Neural cell (in vitro differentiated cells): ENCODE measurements around the gene USP16. TPM values are rescaled to one million over a fixed set of nuclear protein-coding genes. Genes with fewer than 3 reads are reported as not detected.

Source experiments
- H2AFZ ChIP-seq: fragments of 200-600, 300-800 bp; sonication (generic), shearing (Covaris generic); 2 replicates; pipeline ENCODE4 v1.6.0; 2014; ENCODE audit warnings: low read depth, mild to moderate bottlenecking, antibody characterized with exemption, low read length, moderate library complexity
- H3F3A ChIP-seq: fragments of 200-600 bp; shearing (Covaris generic); 2 replicates; pipeline ENCODE4 v1.6.1; 2016; ENCODE audit warnings: mild to moderate bottlenecking, moderate library complexity, mixed read lengths, antibody characterized with exemption, low read length; ENCODE audit not compliant: insufficient read depth, poor library complexity, severe bottlenecking
- H3K27ac ChIP-seq: fragments of 200-600, 300-800 bp; sonication (generic), shearing (Covaris generic); 2 replicates; pipeline ENCODE4 v1.5.1; 2014; ENCODE audit warnings: mild to moderate bottlenecking, low read length, moderate library complexity
- H3K27me3 ChIP-seq: fragments of 300-800, 200-600 bp; sonication (generic), shearing (Covaris generic); 2 replicates; pipeline ENCODE4 v1.6.0; 2014; ENCODE audit warnings: mild to moderate bottlenecking, low read depth, low read length, moderate library complexity; ENCODE audit not compliant: insufficient read depth
- H3K36me3 ChIP-seq: fragments of 300-800, 200-600 bp; sonication (generic), shearing (Covaris generic); 2 replicates; pipeline ENCODE4 v1.5.1; 2014; ENCODE audit warnings: mild to moderate bottlenecking, antibody characterized with exemption, low read length, moderate library complexity; ENCODE audit not compliant: insufficient read depth
- H3K4me2 ChIP-seq: fragments of 300-800, 200-600 bp; sonication (generic), shearing (Covaris generic); 2 replicates; pipeline ENCODE4 v1.6.0; 2014; ENCODE audit warnings: mild to moderate bottlenecking, low read length
- H3K4me3 ChIP-seq: fragments of 300-800, 200-600 bp; sonication (generic), shearing (Covaris generic); 2 replicates; pipeline ENCODE4 v1.5.1; 2014; ENCODE audit warnings: mild to moderate bottlenecking, low read length, moderate library complexity
- H3K79me2 ChIP-seq: fragments of 200-600 bp; shearing (Covaris generic); replicated peaks from 2 replicates; pipeline ENCODE4 v1.6.0; 2014; ENCODE audit warnings: mild to moderate bottlenecking, low read length, moderate library complexity; ENCODE audit not compliant: insufficient read depth
- H3K9ac ChIP-seq: fragments of 300-800, 200-600 bp; sonication (generic), shearing (Covaris generic); 2 replicates; pipeline ENCODE4 v1.6.1; 2016; ENCODE audit warnings: mild to moderate bottlenecking, low read length, mixed read lengths
- H3K9me2 ChIP-seq: fragments of 200-600 bp; shearing (Covaris generic); 2 replicates; pipeline ENCODE4 v1.6.1; 2016; ENCODE audit warnings: mild to moderate bottlenecking, low read length, mixed read lengths; ENCODE audit not compliant: insufficient read depth
- H3K9me3 ChIP-seq: fragments of 200-600, 300-800 bp; sonication (generic), shearing (Covaris generic); 2 replicates; pipeline ENCODE4 v1.6.1; 2016; ENCODE audit warnings: mild to moderate bottlenecking, mixed run types, low read length, moderate library complexity, mixed read lengths
- H4K20me1 ChIP-seq: fragments of 200-600 bp; shearing (Covaris generic); 2 replicates; pipeline ENCODE4 v1.6.1; 2016; ENCODE audit warnings: mild to moderate bottlenecking, mixed run types; ENCODE audit not compliant: insufficient read depth
- EP300 ChIP-seq: fragments of 450-650 bp; conservative IDR thresholded peaks from 2 replicates; pipeline ENCODE4 v1.6.1; 2014; ENCODE audit warnings: antibody characterized with exemption, mild to moderate bottlenecking, moderate library complexity; ENCODE audit not compliant: poor library complexity, severe bottlenecking
- EZH2 ChIP-seq: fragments of 200-600, 300-800 bp; shearing (Covaris generic), sonication (generic); IDR thresholded peaks from 2 replicates; pipeline ENCODE4 v1.6.1; 2014; ENCODE audit warnings: antibody characterized with exemption, low read length, borderline replicate concordance, mild to moderate bottlenecking; ENCODE audit not compliant: insufficient read depth, poor library complexity, severe bottlenecking
- MXI1 ChIP-seq: fragments of 450-650 bp; conservative IDR thresholded peaks from 2 replicates; pipeline ENCODE4 v1.6.1; 2014; ENCODE audit warnings: antibody characterized with exemption, mild to moderate bottlenecking; ENCODE audit not compliant: poor library complexity, severe bottlenecking
- POLR2AphosphoS5 ChIP-seq: IDR thresholded peaks from 2 replicates; pipeline ENCODE4 v1.6.1; 2012
- RAD21 ChIP-seq: fragments of 450-650 bp; conservative IDR thresholded peaks from 2 replicates; pipeline ENCODE4 v1.6.1; 2014; ENCODE audit warnings: antibody characterized with exemption, mild to moderate bottlenecking, moderate library complexity
- REST ChIP-seq: IDR thresholded peaks from 2 replicates; pipeline ENCODE4 v1.6.1; 2012; ENCODE audit warnings: borderline replicate concordance
- SMC3 ChIP-seq: fragments of 450-650 bp; conservative IDR thresholded peaks from 2 replicates; pipeline ENCODE4 v1.6.1; 2014; ENCODE audit warnings: antibody characterized with exemption, mild to moderate bottlenecking, moderate library complexity; ENCODE audit not compliant: poor library complexity
- TAF1 ChIP-seq: IDR thresholded peaks from 2 replicates; pipeline ENCODE4 v1.6.1; 2012; ENCODE audit warnings: low read depth
- polyA plus RNA-seq: library from polyadenylated mRNA; depleted of rRNA; stranded (reverse); fragments of >200 nt; gene quantifications from 2 replicates; pipeline ENCODE4 v1.2.3, GENCODE V29; 2014
- TF ChIP-seq, protein P1 (sequence below): fragments of 450-650 bp; IDR thresholded peaks from 2 replicates; pipeline ENCODE4 v1.5.1; 2014; ENCODE audit warnings: antibody characterized with exemption, mild to moderate bottlenecking, moderate library complexity; ENCODE audit not compliant: poor library complexity, severe bottlenecking

Gene USP16
- polyA plus RNA-seq, 1 donor from 2014 or later = 38.5 TPM

DNA sequence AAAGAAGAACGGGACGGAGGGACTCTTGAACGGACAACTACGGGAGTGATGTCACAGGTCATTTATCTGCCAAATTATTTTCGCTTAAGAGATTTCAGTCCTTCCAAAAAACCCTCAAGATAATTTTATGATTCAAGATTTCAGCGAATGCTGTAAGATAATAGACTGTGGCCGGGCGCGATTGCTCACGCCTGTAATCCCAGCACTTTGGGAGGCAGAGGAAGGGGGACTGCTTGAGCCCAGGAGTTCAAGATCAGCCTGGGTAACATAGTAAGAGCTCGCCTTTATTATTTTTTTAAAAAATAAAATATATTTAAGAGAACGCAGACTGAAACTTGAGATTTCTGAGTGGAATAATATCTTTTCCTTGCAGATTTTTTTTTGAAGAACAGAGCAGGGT lies 5.9 kb upstream of the USP16 start:
- Histone ChIP-seq H3K9ac (peak overlapping the region; percentile 54), H3K27me3 (no peaks in the 10 kb centered on the region), H3K36me3 (no peaks in the 10 kb centered on the region), H3K9me3 (no peaks in the 10 kb centered on the region), H4K20me1 (no peaks in the 10 kb centered on the region), H3K4me2 (peak overlapping the region; percentile 25), H3K79me2 (no peaks in the 10 kb centered on the region), H3F3A (no peaks in the 10 kb centered on the region), H2AFZ (no peak overlapping the region), H3K9me2 (no peaks in the 10 kb centered on the region), H3K4me3 (peak overlapping the region; percentile 71), H3K27ac (no peak overlapping the region)
- TF ChIP-seq RAD21 (no peak), REST (no peak), EZH2 (no peak), MXI1 (no peak), SMC3 (no peak), POLR2AphosphoS5 (no peak), EP300 (no peak), TAF1 (no peak)
- TF ChIP-seq, protein P1, sequence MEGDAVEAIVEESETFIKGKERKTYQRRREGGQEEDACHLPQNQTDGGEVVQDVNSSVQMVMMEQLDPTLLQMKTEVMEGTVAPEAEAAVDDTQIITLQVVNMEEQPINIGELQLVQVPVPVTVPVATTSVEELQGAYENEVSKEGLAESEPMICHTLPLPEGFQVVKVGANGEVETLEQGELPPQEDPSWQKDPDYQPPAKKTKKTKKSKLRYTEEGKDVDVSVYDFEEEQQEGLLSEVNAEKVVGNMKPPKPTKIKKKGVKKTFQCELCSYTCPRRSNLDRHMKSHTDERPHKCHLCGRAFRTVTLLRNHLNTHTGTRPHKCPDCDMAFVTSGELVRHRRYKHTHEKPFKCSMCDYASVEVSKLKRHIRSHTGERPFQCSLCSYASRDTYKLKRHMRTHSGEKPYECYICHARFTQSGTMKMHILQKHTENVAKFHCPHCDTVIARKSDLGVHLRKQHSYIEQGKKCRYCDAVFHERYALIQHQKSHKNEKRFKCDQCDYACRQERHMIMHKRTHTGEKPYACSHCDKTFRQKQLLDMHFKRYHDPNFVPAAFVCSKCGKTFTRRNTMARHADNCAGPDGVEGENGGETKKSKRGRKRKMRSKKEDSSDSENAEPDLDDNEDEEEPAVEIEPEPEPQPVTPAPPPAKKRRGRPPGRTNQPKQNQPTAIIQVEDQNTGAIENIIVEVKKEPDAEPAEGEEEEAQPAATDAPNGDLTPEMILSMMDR = no peak

GRCh38 chr21:29022166-29022565 lies 2.3 kb upstream of the USP16 start:
- Histone ChIP-seq H3K9me2 (no peaks in the 10 kb centered on the region), H3K27ac (no peak overlapping the region), H2AFZ (no peak overlapping the region), H3K79me2 (peaks cover 17% of the 10 kb centered on the region), H3K9ac (no peak overlapping the region), H3K4me2 (no peak overlapping the region), H3F3A (no peaks in the 10 kb centered on the region), H4K20me1 (no peaks in the 10 kb centered on the region), H3K4me3 (no peak overlapping the region), H3K36me3 (no peaks in the 10 kb centered on the region), H3K9me3 (no peaks in the 10 kb centered on the region), H3K27me3 (no peaks in the 10 kb centered on the region)
- TF ChIP-seq SMC3 (no peak), REST (no peak), EP300 (no peak), RAD21 (no peak), MXI1 (no peak), TAF1 (no peak), POLR2AphosphoS5 (no peak), EZH2 (no peak)
- TF ChIP-seq, protein P1 = no peak
